Upper lobe of left lung (tissue), 4 donors: ENCODE measurements around the gene MTMR12.

ENCODE experiments used
- CTCF ChIP-seq, 6 experiments: fragments of 450-650 bp in 4 of 6; fragments of 200-600 bp in 2 of 6; sonication (generic) in 2 of 6; IDR thresholded peaks; one replicate each; pipeline ENCODE4 v1.5.1; 2016 to 2019; ENCODE audit warnings: antibody characterized with exemption in 6 of 6
- POLR2A ChIP-seq, 4 donors: fragments of 450-650 bp; IDR thresholded peaks; one replicate each; pipeline ENCODE4 v1.5.1; 2016 to 2017; ENCODE audit warnings: antibody characterized with exemption in 4 of 4, mild to moderate bottlenecking in 2 of 4

- no peak for TF ChIP-seq CTCF (IDR thresholded peaks at IDR 0.05)
- no peak for TF ChIP-seq POLR2A (IDR thresholded peaks at IDR 0.05)
Observed at GRCh38 chr5:32195265-32195664, 117.5 kb downstream of the MTMR12 start.
